DMS 273 treated with DMSO at 0.1 percent for 48 hours (cell line): Measurements from ENCODE around the gene NUP160.
"Not testable (repeated sequence)": the region's sequence is repeated elsewhere in the genome, so short reads cannot be mapped to it uniquely, and the experiment has no call there.

Source experiments
- DNase-seq: peaks from one replicate; lab custom pipeline; 2025; lab: John Stamatoyannopoulos, UW

NUP160 gene

DNA sequence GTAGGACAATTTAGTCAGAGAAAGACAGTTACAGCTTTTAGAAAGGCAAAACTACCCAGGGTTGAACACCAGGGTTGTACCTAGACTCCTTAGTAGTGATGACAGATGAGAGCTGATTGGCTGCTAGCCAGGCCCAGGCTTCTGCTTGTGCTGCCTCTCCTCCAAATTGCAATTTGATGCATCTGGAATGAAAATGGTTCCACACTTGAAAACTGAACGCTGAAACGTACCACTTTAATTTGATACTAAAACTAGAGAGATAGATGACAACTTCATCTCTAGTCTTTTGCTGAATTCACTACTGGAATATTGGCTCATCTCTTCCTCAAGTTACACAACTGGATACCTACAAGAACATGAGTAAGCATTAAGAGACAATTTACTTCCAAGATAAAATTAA is 61.8 kb downstream of the NUP160 start:
- DNase-seq: peak; percentile 2

DNA sequence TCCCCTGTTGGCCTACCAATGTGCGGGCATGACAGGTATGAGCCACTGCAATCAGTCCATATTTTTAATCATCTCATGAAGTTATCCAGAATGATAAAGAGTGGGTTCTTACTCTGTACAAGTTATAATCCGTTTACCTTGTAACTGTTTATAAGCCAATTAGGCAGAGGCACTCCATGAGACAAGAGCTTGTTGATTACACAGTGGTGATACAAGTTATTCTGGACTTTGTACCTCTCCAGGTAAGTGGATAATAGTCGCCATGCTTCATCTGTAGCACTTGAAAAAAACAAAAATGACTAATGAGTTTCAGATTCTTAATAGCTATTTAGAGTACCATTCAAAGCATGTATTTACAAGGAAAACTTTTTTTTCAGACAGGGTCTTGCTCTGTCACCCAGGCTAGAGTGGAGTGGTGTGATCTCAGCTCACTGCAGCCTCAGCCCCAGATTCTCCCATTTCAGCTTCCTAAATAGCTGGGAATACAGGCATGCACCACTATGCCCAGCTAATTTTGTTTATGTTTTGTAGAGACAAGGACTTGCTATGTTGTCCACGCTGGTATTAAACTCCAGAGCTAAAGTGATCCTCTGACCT is 63.3 kb downstream of the NUP160 start:
- DNase-seq: no peak

DNA sequence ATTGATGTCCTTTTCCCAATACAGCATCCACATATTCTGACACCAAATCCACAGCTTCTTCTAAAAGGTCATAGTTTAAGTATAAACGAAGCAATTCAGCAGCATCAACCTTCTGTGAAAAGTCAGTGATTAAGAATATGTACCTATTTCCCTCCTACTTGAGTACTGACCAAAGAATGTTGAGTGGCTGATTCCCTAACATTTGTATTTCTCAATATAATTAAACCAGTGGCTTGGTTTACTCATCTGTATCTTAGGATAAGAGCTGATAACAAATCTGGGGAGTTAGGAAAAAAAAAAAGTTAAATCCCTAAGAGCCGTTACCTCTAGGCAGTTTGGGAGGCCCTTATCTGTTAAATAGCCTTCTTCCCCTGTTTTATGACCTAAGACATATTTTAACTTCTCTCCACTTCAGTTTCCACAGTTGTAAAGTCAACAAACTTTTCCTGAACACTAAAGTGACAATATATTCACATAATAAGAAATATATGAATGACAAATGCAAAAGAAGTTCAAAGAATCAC is 65.0 kb downstream of the NUP160 start:
- DNase-seq: no peak

DNA sequence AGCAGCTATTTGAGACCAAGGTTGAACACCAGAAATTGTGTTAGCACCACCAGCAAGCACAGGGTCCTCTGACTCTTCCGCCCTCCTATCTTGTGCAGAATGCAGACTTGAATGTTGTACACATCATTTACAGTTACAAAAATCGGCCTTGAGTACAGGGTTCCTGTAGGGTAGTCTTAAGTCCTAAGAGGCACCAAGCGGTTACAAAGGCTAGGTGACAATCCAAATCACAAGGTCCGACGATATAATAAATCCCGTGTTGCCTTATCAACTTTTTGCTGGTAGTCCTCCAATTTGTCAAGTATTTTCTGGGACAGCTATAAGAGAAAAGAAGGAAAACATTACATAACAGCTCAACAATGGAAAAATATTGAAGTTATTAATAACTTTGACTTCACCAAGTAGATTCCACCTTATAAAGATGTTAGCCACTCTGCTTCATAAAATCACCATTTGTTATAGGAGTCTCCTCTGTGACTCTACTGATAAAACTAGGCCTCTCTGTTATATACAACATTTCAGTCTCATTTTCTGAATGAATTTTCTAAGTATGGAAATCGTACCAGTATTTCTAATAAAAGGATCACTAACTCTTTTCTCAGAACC is 69.2 kb downstream of the NUP160 start:
- DNase-seq: no peak

DNA sequence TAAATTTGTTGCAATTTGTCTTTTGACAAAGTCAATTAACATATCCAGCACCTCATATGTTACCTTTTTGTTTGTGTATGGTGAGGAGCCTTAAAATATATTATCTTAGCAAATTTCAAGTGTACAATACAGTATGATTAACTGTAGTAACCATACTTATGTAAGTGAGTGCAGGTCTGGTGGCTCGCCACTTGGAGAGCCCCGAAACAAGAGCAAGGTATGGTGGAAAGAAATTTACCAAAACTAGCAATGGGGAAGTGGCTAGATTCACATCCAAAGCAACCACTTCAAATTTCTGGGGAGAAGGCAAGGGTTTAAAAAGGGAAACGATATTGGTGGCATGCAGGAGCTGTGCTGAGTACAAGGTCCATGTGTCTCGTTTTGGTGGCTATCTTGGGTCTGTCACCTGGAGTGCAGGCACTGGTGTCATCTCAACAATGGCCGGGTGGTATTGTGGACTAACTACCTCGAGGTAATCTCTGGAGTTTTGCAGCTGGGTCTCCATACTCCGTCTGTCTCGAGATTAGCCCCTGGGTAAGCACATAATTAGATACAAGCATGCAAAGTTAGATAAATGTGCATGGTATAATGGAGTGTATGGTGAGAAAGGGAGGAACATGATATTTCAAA is 72.8 kb downstream of the NUP160 start:
- no peak for DNase-seq

DNA sequence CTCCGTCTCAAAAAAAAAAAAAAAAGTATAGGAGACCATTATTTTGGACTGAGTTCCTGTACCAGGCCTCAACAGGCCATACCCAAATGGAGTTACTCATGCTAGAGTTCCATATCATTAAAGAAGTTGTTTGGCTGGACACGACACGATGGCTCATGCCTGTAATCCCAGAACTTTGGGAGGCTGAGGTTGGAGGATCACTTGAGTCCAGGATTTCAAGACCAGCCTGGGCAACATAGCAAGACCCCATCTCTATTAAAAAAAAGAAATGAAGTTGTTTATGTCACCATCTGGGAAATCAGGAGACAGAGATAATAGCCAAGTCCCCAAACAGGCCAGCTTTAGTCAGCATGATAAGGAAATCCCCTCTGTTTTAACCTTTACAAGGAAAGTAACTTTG is 74.3 kb downstream of the NUP160 start:
- DNase-seq: no peak

DNA sequence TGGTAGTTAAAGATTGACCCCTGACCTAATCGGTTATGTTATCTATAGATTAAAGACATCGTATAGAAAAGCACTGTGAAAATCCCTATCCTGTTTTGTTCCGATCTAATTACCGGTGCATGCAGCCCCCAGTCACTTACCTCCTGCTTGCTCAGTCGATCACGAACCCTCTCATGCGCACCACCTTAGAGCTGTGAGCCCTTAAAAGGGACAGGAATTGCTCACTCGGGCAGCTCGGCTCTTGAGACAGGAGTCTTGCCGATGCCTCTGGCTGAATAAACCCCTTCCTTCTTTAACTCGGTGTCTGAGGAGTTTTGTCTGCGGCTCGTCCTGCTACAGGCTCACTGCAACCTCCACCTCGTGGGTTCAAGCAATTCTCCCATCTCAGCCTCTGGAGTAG is 78.6 kb downstream of the NUP160 start:
- not testable (repeated sequence) for DNase-seq

DNA sequence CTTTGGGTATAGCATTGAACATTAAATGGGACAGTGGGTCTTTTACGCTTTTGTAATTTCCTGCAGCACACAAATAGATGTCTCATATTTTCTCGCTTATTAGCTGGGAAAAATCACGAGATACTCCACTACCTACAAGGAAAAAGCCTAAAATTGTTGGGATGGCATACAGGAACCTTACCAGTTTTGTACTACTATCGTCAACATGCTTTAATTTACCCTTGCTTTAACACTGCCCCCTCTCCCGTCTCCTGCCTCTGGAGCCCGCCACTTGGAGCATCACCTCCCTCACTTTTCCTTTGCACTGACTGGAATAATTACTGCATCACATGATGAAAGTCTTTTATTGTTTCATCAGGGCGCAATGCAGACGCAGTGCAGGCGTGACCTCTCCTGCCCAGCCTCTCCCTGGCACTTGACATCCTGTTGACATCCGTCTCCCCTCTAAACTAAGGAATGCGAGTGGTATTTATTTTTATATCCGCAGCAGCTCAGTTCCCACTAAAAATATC is 80.0 kb downstream of the NUP160 start:
- peak; percentile 24 for DNase-seq

DNA sequence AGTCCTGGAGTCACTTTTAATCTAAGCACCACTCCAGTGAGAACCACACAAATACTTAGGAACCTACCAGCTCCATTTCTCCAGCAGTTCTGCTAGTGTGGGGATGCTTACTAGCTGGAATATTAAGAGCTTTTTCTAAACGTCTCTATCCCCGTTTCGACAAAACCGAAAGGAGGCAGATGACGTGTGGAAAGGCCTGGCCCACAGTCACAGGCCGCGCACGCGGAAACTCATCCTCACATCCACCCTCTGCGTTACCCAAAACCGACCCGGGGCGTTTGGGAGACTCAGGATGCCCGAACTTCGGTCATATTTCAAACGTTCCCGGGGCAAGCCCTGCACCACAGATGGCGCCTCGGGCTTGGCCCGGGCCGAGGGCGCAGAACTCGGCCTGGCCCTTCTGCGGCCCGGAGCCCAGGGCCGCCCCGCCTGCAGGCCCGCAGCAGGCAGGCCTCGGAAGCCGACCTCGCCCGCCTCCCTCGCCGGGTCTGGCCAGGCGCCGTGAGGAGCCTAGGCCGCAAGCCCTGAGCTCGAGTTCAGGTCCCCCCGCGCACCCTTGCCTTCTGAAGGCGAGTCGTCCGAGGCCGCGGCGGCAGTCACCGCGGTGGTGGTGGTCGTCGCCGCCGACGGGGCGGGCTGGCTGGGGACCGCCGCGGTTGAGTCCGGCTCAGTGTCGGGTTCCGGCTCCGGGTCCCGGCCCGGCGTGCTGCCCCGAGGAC is 81.5 kb downstream of the NUP160 start:
- DNase-seq: no peak

DNA sequence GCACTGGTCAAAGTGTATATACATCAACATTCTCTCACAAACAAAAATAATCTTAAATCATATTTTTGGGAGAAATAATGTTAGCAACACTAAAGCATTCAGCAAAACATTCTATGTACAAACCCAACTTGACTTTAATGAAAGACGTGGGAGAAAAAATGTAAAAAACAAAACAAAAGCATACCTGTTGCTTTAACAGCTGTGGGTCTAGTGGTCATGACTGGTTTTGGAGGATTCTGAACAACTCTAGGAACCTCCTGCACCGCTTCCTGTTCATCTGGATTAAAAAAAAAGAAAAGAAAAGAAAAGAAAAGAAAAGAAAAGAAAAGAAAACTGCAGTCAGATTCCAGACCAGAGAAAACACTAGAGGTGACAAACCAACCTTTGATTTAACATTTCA is 83.1 kb downstream of the NUP160 start:
- no peak for DNase-seq

DNA sequence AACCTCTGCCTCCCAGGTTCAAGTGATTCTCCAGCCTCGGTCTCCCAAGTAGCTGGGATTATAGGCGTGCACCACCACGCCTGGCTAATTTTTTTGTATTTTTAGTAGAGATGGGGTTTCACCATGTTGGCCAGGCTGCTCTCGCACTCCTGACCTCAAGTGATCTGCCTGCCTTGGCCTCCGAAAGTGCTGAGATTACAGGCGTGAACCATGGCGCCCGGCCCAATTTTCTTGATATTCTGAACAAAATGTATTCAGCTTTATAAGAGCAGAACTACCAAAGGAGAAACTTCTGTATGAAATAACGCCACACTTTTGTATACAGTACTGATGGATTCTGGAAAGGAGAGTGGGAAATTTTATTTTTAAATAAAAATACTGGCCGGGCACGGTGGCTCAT is 88.9 kb downstream of the NUP160 start:
- not testable (repeated sequence) for DNase-seq

DNA sequence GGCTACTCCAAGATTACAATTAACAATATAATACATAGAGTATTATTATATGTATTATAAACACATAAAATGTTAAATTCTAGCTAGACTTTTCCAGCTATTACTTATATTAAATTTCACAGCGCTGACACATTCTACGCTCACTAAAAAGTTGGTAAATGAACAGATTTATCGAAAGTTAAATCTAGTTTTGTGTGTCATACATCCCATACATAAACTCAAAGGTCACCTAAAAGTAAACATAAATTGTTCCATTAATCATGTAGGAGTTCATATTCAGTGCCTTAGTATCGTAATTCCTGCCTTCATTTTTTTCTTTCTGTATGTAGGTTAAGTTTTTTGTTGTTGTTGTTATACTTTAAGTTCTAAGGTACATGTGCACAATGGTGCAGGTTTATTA is 91.9 kb downstream of the NUP160 start:
- no peak for DNase-seq

DNA sequence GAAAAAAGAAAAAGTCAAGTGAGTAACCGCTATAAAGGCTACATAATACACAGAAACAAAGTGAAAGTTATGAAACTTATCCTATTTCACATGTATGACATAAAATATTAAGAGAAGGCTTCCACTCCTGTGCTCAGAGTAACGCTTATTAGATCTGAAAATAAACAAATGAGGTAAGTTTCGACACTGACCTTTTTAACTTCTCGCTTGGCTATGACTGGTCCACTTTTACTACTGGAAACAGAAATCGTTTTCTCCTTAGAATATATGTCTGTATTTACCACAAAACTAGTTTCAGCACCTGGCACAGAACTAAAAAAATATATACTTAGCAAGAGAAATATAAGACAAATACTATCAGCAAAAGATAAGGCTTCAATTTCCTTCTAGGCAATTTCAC is 97.4 kb downstream of the NUP160 start:
- DNase-seq: no peak

DNA sequence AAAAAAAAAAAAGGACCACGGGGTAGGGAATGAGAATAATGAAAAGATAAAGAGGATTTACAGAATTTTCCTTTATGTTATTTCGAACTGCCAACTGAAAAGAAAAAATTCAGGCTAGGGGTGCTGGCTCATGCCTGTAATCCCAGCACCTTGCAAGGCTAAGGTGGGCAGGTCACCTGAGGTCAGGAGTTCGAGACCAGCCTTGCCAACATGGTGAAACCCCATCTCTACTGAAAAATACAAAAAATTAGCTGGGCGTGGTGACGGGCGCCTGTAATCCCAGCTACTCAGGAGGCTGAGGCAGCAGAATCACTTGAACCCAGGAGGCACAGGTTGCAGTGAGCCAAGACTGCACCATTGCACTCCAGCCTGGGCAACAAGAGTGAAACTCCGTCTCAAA is 105.7 kb downstream of the NUP160 start:
- DNase-seq: not testable (repeated sequence)

DNA sequence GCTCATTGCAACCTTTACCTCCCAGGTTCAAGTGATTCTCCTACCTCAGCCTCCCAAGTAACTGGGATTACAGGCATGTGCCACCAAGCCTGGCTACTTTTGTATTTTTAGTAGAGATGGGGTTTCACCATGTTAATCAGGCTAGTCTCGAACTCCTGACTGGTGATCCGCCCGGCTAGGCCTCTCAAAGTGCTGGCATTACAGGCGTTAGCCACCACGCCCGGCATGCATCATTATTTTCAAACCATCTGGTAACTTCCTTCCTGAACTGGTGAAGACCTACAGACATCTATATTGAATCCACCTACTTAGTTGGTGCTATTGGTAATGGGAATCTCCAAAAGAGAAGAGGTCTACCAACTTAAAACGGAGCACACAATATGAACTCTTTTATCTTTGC is 110.3 kb downstream of the NUP160 start:
- not testable (repeated sequence) for DNase-seq

DNA sequence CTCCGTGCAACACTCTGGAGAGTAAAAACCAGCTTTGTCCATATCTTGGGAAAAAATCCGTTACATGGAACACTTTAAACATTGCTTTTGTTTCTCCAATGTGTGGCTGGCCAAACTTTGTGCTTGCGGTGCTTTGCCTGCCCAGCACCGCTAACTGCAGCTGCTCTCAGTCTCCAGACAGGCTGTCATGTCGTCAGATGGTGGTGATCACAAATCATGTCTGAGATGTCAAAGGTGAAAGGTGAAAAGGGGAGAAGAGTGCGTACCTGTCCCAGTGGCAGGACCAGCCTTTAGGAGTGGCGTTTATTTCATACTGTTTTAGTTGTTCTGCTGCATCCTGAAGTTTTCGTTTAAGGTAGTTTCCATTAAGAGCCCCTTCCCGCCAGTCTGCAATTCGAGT is 115.9 kb downstream of the NUP160 start:
- DNase-seq: no peak

DNA sequence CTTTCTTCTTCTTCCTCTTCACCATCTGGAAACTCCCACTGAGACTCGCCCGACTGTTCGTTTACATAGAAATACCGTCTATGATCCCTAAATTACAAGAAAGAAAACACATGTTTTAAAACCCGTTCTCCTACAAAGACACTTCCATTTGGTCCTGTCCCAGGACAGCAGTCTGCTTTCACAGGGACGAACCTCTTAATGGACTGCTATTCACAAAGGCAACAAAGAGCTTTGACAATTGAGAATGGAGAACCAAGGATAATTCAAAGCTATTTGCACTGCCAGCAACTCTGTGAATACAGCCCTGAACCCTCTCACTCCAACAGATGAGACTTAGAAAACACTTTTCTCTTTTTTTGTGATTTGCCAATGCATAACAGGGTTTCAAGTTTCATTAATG is 116.7 kb downstream of the NUP160 start:
- no peak for DNase-seq
